Measurements from ENCODE around the gene ITGA11.

DNA sequence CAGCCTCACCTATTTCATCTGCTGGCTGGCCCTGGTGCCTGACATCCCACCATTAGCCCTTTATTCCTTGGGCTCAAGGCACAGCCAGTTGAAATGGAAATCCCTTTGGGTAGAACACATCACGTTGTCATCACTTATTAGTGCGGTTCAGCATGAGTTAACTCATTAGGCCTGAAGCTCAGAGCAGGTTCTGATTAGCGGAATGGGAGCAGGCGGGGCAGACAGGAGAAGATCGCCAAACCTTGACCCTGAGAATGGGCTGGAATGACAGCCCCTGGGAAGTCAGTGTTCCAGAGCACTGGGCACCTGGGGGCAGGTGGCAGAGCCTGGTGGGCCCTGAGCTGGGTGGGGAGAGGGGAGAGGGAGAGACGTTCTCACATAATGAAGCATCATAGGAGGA lies 5.8 kb downstream of the ITGA11 start:
- TF ChIP-seq, protein P1, sequence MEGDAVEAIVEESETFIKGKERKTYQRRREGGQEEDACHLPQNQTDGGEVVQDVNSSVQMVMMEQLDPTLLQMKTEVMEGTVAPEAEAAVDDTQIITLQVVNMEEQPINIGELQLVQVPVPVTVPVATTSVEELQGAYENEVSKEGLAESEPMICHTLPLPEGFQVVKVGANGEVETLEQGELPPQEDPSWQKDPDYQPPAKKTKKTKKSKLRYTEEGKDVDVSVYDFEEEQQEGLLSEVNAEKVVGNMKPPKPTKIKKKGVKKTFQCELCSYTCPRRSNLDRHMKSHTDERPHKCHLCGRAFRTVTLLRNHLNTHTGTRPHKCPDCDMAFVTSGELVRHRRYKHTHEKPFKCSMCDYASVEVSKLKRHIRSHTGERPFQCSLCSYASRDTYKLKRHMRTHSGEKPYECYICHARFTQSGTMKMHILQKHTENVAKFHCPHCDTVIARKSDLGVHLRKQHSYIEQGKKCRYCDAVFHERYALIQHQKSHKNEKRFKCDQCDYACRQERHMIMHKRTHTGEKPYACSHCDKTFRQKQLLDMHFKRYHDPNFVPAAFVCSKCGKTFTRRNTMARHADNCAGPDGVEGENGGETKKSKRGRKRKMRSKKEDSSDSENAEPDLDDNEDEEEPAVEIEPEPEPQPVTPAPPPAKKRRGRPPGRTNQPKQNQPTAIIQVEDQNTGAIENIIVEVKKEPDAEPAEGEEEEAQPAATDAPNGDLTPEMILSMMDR (IDR thresholded peaks at IDR 0.05) = no peak
- TF ChIP-seq SMC3 (IDR thresholded peaks at IDR 0.05; ENCODE audit: low read depth, low read length) = no peak
- TF ChIP-seq EP300 (IDR thresholded peaks at IDR 0.05; ENCODE audit: borderline replicate concordance in 1 of 2, low read depth in 1 of 2, low read length in 1 of 2) = no peak
- no peak for TF ChIP-seq YY1 (IDR thresholded peaks at IDR 0.05; ENCODE audit: low read depth)
- TF ChIP-seq GATA2 (CRISPR knock-in tag; IDR thresholded peaks at IDR 0.05) = no peak
- no peak for TF ChIP-seq FOSL2 (IDR thresholded peaks at IDR 0.05; ENCODE audit: borderline replicate concordance, low read depth)

Measured in SK-N-SH (cell line).